ENCODE data around the gene GPX4. TPM values are rescaled to one million over a fixed set of nuclear protein-coding genes. Genes with fewer than 3 reads are reported as not detected.
A peak's percentile ranks its signal among the peaks of the same experiment; 100 is the strongest.

The GPX4 gene
- total and polyA plus RNA-seq, 2 of the 13 experiments (the other 11 are each of a cell fraction or from before 2014, with no cell fraction given), result 535 to 613 TPM

DNA sequence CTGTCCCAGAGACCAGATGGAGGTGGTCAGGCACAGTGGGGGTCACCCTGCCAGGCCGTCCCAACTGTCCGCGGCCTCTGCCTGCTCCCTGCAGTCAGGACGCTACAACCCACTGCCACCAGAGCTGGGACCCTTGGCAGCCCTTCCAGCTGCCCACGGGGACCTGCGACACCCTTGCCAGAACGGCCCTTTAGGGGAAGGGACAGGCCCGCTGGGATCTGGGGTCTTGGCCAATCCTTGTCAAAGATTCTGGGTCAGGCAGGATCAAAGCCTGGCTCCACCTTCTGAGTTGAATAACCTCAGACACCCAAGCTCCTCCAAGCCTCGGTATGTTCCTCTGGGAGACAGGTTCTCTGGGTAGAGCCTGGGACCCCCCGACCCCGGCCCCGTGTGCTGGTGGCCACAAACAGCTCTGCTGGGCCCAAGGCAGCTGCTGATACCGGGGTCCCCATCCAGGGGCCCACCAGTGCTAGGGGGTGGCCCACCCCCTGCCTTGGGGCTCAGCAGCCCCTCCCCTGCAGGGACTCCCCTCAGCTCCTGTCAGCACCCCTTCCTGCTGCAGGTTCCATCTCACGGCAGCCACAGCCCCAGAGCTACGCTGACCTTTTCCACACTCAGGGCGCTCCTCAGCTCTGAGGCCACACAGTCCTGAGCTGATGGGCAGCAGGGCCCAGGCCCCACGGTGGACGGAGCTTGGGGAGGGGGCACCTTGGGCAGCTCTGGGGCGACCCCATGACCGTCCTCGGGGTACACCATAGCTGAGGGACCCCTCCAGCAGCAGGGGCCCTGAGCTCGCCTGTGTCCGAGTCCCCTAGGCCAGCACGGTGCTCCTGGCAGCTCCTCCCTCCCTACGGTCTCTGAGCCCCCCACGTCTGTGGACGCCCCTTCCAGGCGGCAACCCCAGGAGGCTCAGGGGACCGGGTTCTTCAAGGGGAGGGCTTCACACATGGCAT, 51.8 kb downstream of the GPX4 start (continued):
- TF ChIP-seq, protein P1, sequence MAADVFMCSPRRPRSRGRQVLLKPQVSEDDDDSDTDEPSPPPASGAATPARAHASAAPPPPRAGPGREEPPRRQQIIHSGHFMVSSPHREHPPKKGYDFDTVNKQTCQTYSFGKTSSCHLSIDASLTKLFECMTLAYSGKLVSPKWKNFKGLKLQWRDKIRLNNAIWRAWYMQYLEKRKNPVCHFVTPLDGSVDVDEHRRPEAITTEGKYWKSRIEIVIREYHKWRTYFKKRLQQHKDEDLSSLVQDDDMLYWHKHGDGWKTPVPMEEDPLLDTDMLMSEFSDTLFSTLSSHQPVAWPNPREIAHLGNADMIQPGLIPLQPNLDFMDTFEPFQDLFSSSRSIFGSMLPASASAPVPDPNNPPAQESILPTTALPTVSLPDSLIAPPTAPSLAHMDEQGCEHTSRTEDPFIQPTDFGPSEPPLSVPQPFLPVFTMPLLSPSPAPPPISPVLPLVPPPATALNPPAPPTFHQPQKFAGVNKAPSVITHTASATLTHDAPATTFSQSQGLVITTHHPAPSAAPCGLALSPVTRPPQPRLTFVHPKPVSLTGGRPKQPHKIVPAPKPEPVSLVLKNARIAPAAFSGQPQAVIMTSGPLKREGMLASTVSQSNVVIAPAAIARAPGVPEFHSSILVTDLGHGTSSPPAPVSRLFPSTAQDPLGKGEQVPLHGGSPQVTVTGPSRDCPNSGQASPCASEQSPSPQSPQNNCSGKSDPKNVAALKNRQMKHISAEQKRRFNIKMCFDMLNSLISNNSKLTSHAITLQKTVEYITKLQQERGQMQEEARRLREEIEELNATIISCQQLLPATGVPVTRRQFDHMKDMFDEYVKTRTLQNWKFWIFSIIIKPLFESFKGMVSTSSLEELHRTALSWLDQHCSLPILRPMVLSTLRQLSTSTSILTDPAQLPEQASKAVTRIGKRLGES (CRISPR knock-in tag; IDR thresholded peaks at IDR 0.05; ENCODE audit: borderline replicate concordance), result no peak
- TF ChIP-seq FOXK2 (IDR thresholded peaks at IDR 0.05) (no peak), SSRP1 (CRISPR knock-in tag; IDR thresholded peaks at IDR 0.05) (no peak), HIC2 (CRISPR knock-in tag; IDR thresholded peaks at IDR 0.05; ENCODE audit: low read depth) (0 out of 2 replicates have a peak, but pooled peaks have one; percentile 2), ZC3H4 (CRISPR knock-in tag; IDR thresholded peaks at IDR 0.05; ENCODE audit: borderline replicate concordance) (no peak), ZNF503 (CRISPR knock-in tag; IDR thresholded peaks at IDR 0.05) (no peak), MXI1 (IDR thresholded peaks at IDR 0.05; ENCODE audit: borderline replicate concordance, low read depth, low read length) (0 out of 3 replicates have a peak, but pooled peaks have one; percentile 22), ZFP82 (CRISPR knock-in tag; IDR thresholded peaks at IDR 0.05; ENCODE audit: borderline replicate concordance) (no peak), ZBTB7B (CRISPR knock-in tag; IDR thresholded peaks at IDR 0.05) (0 out of 2 replicates have a peak, but pooled peaks have one; percentile 5), NONO (IDR thresholded peaks at IDR 0.05) (no peak), NONO (CRISPR knock-in tag; conservative IDR thresholded peaks at IDR 0.05) (no peak), HNF1A (IDR thresholded peaks at IDR 0.05; ENCODE audit: low read depth) (no peak), HNF1A (CRISPR knock-in tag; IDR thresholded peaks at IDR 0.05; ENCODE audit: borderline replicate concordance) (no peak)
- TF ChIP-seq, protein P2, sequence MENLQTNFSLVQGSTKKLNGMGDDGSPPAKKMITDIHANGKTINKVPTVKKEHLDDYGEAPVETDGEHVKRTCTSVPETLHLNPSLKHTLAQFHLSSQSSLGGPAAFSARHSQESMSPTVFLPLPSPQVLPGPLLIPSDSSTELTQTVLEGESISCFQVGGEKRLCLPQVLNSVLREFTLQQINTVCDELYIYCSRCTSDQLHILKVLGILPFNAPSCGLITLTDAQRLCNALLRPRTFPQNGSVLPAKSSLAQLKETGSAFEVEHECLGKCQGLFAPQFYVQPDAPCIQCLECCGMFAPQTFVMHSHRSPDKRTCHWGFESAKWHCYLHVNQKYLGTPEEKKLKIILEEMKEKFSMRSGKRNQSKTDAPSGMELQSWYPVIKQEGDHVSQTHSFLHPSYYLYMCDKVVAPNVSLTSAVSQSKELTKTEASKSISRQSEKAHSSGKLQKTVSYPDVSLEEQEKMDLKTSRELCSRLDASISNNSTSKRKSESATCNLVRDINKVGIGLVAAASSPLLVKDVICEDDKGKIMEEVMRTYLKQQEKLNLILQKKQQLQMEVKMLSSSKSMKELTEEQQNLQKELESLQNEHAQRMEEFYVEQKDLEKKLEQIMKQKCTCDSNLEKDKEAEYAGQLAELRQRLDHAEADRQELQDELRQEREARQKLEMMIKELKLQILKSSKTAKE (CRISPR knock-in tag; IDR thresholded peaks at IDR 0.05; ENCODE audit: borderline replicate concordance), result no peak
